IPS-18c (cell line): ENCODE results near the gene NDEL1.

Source experiments
- H3K4me3 ChIP-seq: 2 replicates; pipeline ENCODE4 v1.7.0; 2013; ENCODE audit warnings: low read depth, mild to moderate bottlenecking, low read length, moderate library complexity; ENCODE audit not compliant: insufficient read depth
- H3K9me3 ChIP-seq: one replicate; pipeline ENCODE4 v1.6.1; 2013; ENCODE audit warnings: mild to moderate bottlenecking, low read length, moderate library complexity; ENCODE audit not compliant: control insufficient read depth, insufficient read depth

The NDEL1 gene

DNA sequence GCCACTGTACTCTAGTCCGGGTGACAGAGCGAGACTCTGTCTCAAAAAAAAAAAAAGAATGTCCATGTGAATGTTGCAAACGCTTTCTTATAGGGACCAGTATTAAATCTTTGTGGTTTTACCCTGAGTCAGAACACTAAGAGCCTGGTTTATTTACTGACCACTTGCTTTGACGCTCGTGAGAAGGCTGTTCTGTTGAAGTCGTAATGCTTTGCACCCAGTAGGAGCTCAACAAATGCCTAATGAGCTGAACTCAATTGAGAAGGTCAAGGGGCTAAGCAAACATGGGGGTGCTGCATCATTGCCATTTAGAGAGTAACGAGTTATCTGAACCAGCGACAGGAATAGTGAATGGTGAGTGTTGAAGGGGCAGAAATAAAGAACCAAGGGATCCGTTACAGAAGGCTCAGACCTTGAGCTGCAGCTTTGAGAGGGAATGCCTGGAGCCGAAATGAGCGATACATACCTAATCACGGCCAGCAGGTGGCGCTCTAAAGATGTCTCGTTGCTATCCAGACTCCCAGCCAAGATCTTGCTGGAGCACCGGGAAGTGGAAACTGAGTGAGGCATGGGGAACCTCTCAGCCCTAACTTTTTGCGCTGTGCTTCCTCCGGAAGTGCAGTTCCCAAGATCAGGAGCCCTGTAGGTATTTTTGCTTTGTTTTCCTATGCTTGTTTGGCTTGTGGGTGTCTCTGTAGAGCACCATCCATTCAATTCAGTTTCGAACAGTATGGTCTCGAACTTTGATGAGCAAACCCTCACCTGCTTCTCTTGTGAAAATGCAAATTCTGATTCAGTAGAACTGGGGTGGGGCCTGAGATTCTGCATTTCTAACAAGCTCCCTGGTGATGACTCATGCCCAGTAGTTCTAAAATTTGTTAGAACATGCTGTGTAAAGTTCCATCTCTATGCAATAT, 25.5 kb upstream of the NDEL1 start:
- Histone ChIP-seq H3K4me3 (no peak overlapping the region), H3K9me3 (no peaks in the 10 kb centered on the region)

DNA sequence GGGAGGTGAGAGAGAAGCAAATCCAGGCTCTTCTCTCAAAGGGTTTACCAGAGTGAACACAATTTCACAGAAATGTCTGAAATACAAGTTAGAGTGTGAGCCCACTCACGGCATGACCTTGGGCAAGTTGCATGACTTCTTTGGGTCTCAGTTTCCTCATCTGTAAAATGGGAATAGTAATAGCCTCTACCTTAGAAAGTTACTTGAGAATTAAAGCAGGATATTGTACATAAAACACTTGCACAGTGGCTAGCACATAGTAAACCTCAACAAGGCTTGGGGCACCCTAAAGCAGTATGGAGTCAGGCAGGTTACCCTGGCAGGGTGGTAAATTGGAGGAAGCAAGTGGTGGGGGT, 24.8 kb upstream of the NDEL1 start:
- H3K9me3 ChIP-seq, result no peaks in the 10 kb centered on the region
- no peak overlapping the region for H3K4me3 ChIP-seq

DNA sequence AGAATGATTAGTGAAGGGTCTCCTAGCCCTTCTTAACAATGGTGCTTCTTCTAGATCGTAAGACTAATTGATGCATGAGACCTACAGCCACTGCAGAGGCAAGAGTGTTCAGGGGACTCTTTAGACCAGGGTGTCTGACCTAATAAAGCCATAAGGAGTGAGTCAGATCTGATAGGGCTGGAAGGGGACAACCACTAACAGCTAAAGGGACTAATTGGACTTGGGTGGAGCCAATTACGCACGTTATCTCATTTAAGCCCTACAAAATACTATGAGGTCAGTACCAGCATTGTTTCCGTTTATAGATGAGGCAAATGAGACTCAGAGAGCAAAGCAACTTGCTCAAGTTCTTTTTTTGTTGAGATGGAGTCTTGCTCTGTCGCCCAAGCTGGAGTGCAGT, 23.6 kb upstream of the NDEL1 start:
- Histone ChIP-seq H3K9me3 (no peaks in the 10 kb centered on the region), H3K4me3 (no peak overlapping the region)

DNA sequence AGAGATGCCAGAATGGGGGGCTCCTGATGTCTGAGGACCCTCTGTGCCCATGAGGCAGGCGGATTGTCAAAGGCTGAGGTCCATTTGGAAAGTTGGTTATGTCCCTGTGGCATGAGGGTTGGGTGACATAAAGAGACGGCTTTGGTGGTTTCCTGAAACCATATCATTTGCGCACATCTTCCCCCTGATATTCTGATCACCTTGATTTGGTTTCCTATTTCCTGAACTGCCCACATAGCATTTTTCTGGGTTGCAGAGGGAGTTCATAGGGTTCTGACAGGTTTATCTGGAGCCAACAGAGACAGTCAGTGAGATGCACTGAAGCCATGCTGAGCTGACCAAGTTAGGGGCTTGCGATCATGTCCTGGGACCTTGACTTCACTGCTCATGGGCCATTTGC, 22.4 kb upstream of the NDEL1 start:
- H3K9me3 ChIP-seq, result no peaks in the 10 kb centered on the region
- no peak overlapping the region for H3K4me3 ChIP-seq

DNA sequence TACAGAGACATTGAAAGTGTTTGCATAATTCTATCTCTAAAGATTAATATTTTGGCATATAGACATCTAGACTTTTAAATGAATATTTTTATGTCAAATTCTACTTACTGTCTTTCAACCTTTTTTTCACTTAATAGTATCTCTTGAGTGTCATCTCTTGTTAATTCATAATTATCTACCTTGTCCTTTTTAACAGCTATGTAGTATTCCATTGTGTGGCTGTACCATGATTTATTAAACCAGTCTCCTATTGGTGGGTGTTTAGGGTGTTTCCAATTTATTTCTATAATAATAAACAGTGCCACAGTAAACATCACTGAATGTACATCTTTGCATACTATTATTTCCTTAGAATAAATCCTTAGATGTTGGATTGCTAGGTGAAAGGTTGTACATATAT, 21.7 kb upstream of the NDEL1 start:
- Histone ChIP-seq H3K9me3 (no peaks in the 10 kb centered on the region), H3K4me3 (no peak overlapping the region)

DNA sequence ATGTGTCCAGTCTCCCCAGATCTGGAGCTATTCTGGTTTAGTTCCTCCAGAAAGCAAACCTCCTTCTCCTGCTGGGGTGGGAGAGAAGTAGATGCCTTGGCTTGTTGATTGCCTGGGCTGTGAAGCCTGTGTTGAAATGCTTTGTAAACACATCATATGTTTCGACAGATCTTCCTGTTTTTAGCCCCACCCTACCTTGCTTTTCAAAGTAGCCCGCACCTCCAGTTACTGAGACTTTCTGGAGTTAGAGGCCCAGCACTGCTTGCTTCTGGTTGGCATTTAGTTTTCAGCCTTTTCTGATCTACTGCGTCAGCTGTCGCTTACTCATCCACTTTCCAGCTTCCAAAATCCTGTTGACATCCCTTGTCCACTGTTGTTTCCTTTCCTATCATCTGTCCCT, 17.9 kb upstream of the NDEL1 start:
- H3K9me3 ChIP-seq, result no peaks in the 10 kb centered on the region
- H3K4me3 ChIP-seq, result no peak overlapping the region

DNA sequence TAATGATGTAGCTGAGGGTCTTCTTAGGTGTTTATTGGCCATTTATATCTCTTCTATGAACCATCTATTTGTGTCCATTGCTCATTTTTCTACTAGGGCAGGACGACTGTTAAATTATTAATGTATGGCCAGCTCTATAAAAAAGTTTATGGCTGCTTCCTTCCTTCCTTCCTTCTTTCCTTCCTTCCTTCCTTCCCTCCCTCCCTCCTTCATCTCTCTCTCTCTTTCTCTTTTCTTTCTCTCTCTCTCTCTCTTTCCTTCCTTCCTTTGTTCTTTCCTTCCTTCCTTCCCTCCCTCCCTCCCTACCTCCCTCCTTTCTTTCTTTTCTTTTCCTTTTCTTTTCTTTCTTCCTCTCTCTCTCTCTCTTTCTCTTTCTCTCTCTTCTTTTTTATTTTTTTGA, 17.2 kb upstream of the NDEL1 start:
- Histone ChIP-seq H3K9me3 (no peaks in the 10 kb centered on the region), H3K4me3 (no peak overlapping the region)

DNA sequence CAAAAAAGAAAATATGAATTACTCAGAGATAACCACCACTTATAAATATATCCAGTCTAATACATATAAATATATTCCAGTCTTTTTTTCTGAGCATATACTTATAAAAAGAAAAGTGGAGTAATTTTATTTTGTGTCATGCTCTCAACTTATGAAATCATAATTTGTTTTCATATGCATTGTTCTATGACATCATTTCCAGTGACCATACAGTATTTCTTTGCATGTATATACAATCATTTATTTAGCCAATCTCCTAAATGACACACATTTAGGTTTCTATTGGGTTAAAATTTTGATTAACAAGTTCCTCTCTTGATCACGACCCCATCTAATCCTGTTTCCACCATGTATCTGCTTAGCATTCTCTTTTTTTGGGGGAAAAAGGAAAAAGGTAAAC, 16.4 kb upstream of the NDEL1 start:
- H3K9me3 ChIP-seq, result no peaks in the 10 kb centered on the region
- no peak overlapping the region for H3K4me3 ChIP-seq

DNA sequence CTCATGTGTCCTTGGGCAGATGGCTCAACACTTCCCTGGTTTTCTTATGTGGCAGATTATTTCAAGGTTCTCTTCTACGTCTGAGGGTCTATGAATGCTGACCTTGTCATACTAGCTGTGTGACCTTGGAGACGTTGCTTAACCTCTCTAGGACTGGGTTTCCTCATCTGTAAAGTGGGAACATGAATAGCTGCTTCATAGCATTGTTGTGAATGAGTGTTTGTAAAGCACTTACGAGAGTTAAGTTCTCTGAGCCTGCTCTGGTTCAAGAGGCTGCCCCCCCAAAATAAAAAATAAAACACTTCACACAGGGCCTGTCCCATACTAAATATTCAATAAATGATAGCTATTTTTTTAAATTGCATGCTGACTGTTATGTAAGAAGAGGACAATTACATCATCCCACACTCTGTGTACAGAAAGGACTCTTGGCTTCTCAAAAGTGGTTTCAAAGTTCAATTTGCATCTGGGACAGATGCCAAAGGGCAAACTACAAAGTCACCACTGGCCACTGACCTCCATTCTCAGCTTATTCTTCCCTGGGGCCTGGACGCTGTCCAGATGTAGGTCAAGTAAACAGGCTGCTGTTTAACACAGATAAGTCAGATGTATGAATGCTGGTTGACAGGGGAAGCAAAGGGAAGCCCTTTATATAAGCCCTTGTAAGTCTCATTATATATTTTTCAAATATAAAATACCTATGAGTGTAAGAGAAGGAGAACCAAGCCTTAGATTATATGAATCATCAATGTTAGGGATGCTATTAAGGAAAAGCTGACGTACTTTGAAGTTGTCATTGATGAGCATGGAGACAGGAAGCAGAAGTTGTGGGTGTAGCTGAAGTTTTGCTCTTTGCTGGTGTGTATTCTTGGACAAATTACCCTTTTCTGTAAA, 15.4 kb upstream of the NDEL1 start:
- Histone ChIP-seq H3K4me3 (no peak overlapping the region), H3K9me3 (no peaks in the 10 kb centered on the region)

DNA sequence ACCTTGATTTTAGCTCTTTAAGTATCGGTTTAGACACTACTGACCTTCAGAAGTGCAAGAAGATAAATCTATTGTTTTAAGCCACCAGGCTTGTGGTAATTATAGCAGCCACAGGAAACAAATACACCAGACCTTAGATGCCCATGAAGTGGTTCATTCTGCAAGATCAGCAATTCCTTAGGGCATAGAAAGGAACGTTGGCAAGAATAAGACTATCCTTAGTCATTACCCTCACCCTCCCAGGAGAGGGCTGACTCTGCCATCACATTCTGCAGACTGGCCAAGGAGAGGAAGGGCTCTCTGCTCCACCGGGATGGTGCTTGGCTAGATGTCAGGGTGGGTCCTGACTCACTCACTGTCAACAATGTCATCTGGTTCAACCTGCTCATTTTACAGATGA, 14.1 kb upstream of the NDEL1 start:
- H3K4me3 ChIP-seq, result no peak overlapping the region
- H3K9me3 ChIP-seq, result no peaks in the 10 kb centered on the region

DNA sequence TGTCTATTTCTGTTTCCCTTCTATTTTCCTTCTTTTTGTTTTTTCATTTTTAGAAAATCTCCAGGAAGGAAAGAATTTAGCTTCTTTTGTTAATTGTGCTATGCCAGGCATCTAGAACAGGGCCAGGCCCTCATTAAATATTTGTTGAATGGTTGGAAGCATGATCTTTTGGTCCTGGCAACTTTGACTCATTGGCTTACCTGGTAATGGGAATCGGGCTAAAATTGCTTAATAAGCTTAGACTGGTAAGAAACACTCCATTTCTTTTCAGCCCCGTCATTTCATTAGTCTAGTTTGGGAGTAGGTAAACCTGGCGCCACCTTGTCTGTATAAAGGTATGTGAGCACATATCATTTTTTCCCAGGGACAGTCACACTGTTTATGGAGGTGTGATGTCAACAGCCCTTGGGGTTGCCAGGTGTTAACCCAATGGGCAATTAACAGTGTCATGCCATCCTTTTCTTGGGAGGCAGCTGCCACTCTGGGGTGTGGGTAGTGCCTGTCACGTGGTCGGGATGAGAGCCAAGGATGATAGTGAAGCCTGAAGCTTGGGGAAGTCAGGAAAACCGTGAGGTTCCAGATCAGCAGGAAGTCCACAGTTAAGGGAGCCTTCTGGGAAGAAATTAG, 9.5 kb upstream of the NDEL1 start:
- no peak overlapping the region for H3K4me3 ChIP-seq
- H3K9me3 ChIP-seq, result no peaks in the 10 kb centered on the region

DNA sequence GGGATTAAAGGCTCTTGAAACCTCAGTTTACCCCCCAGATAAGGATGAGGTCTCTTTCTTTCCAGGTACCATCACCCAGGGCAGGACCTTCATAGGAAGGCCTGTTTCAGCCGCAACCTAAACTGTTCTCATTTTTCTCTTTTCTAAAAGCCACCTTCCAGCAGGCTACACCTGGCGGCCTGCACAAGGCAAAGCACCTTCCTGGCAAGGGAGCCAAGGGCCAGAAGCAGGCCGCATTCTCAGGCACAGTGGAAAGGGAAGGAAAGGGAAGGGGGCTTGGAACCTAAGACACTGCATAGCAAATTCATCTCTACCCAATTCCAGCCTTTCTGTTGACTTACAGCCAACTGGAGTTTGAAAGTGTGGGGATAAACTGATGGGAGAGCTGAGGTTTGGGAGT, 8.9 kb upstream of the NDEL1 start:
- Histone ChIP-seq H3K4me3 (no peak overlapping the region), H3K9me3 (no peaks in the 10 kb centered on the region)

DNA sequence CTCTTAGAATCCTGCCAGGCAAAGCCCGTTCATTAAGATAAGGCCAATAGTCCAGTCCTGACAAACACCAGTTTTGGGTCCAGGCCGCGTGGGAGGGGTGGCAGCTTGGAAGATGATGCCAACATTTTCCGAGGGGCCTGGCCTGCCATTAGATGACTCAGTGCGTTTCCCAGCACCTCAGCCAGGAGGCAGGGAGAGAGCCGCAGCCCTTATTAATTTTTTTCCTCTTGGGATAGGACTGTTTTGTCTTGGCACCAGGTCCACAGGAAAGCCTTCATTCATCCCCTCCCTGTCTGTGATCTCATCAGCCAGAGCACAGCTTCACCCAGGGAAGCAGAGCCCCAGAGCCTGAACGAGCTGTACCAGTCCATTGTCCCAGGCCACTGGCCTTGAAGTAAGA, 4.7 kb upstream of the NDEL1 start:
- Histone ChIP-seq H3K4me3 (no peak overlapping the region), H3K9me3 (no peaks in the 10 kb centered on the region)

DNA sequence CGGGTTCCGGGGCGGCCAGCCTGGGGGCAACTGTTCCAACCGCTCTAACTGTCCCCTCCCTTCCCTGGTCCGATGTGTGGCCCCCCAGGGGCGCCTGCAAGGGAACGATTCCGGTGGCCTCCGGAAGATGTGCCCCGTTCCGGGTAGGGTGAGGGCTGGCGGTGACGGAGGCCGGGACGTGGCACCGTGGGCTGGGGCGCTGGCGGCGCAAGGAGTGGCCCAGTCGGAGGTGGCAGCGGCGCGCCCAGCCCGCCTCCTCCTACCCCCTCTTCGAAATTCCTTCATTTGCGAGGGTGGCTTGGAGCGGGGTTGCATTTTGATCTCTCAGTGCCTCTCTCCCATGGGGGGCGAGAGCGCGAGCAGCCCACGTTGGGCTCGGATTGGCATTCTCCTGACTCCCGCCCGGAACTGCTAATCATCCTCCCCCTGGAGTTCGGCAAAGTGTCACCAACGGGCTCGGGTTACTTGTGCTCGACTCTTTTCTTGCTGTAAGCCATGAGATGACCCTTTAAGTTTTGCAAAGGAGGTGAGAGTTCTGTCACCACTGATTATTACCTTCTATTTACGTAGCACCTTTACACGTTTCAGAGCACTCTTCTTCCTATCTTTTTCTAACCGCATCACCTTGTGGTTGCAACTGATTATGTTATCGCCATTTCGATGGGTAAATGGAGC, 622 bp downstream of the NDEL1 start:
- Histone ChIP-seq H3K9me3 (no peaks in the 10 kb centered on the region), H3K4me3 (peak overlapping the region; percentile 84)

DNA sequence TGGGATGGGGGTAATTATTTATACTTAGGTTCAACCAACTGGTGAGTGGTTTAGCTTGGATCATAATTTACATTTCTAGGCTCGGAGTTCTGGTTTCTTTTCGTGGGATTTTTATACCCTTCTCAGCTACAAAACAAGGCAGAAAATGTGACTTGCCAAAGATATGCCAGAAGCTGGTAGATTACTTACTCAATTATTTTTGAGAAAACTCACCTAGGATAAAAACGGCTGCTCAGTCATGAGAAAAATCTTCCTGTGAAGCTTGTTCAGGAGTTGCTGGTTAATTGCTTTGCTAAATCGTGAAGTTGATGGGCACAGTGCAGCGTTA, 1.1 kb downstream of the NDEL1 start:
- Histone ChIP-seq H3K9me3 (no peaks in the 10 kb centered on the region), H3K4me3 (peak overlapping the region; percentile 84)

DNA sequence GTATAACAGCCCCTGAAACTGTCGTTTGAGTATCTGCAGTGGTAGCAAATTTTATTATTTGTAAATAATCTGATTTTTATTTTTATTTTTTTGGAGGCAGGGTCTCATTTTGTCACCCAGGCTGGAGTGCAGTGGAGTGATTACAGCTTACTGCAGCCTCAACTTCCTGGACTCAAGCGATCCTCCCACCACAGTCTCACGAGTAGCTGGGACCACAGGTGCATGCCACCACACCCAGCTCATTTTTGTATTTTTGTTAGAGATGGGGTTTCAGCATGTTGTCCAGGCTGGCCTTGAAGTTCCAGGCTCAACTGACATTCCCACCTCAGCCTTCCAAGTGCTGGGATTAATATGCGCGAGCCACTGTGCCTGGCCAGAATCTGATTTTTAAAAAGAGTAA, 2.8 kb downstream of the NDEL1 start:
- no peak overlapping the region for H3K4me3 ChIP-seq
- no peaks in the 10 kb centered on the region for H3K9me3 ChIP-seq

DNA sequence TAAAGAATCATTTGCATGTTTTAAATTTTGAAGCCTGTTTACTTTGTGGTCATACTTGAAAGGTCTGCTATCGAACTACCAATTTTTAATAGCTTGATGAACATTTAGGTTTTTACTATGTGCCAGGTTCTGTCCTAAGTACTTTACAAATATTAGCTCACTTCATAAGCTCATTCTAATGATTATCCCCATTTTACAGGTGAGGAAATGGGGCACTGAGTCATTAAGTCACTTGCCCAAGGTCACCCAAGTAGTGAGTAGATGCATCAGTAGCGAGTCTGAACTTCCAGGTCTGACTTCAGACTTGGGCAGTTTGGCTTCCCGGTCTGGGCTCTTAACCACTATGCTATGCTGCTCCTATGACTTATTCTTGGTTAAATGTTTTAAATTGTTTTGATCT, 4.0 kb downstream of the NDEL1 start:
- H3K9me3 ChIP-seq, result no peaks in the 10 kb centered on the region
- no peak overlapping the region for H3K4me3 ChIP-seq
